ENCODE results near the gene VDAC2.

The VDAC2 gene

DNA sequence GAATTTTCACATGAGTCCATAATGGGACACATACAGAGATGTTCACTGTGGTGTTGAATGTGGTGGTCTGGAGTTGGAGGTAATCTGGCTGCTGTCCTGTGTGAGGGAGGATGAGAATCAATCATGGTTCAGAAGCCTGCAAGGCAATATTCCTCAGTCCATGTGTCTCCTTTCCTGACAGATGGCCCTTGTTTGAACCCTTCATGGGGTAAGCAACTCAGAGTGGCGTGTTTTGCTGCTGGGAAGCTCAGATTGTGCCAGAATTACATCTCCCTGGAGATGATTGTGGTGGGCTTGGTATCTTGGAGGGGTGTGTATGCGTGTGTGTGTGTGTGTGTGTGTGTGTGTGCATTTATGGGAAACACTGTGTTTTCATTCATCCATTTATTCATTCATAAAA is 69.6 kb downstream of the VDAC2 start:
- no peak for TF ChIP-seq ZFP30 (CRISPR knock-in tag; IDR thresholded peaks at IDR 0.05)
- no peak for TF ChIP-seq OSR1 (CRISPR knock-in tag; IDR thresholded peaks at IDR 0.05)
- TF ChIP-seq, protein P1, sequence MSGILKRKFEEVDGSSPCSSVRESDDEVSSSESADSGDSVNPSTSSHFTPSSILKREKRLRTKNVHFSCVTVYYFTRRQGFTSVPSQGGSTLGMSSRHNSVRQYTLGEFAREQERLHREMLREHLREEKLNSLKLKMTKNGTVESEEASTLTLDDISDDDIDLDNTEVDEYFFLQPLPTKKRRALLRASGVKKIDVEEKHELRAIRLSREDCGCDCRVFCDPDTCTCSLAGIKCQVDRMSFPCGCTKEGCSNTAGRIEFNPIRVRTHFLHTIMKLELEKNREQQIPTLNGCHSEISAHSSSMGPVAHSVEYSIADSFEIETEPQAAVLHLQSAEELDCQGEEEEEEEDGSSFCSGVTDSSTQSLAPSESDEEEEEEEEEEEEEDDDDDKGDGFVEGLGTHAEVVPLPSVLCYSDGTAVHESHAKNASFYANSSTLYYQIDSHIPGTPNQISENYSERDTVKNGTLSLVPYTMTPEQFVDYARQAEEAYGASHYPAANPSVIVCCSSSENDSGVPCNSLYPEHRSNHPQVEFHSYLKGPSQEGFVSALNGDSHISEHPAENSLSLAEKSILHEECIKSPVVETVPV (CRISPR knock-in tag; IDR thresholded peaks at IDR 0.05): no peak
- no peak for TF ChIP-seq ARNTL (CRISPR knock-in tag; IDR thresholded peaks at IDR 0.05; ENCODE audit: borderline replicate concordance, low read depth)
- TF ChIP-seq GLIS3 (CRISPR knock-in tag; IDR thresholded peaks at IDR 0.05): no peak
- no peak for TF ChIP-seq BACH2 (CRISPR knock-in tag; IDR thresholded peaks at IDR 0.05; ENCODE audit: borderline replicate concordance)
- TF ChIP-seq, protein P2, sequence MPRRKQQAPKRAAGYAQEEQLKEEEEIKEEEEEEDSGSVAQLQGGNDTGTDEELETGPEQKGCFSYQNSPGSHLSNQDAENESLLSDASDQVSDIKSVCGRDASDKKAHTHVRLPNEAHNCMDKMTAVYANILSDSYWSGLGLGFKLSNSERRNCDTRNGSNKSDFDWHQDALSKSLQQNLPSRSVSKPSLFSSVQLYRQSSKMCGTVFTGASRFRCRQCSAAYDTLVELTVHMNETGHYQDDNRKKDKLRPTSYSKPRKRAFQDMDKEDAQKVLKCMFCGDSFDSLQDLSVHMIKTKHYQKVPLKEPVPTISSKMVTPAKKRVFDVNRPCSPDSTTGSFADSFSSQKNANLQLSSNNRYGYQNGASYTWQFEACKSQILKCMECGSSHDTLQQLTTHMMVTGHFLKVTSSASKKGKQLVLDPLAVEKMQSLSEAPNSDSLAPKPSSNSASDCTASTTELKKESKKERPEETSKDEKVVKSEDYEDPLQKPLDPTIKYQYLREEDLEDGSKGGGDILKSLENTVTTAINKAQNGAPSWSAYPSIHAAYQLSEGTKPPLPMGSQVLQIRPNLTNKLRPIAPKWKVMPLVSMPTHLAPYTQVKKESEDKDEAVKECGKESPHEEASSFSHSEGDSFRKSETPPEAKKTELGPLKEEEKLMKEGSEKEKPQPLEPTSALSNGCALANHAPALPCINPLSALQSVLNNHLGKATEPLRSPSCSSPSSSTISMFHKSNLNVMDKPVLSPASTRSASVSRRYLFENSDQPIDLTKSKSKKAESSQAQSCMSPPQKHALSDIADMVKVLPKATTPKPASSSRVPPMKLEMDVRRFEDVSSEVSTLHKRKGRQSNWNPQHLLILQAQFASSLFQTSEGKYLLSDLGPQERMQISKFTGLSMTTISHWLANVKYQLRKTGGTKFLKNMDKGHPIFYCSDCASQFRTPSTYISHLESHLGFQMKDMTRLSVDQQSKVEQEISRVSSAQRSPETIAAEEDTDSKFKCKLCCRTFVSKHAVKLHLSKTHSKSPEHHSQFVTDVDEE (CRISPR knock-in tag; IDR thresholded peaks at IDR 0.05): no peak
- no peak for TF ChIP-seq SNAI2 (CRISPR knock-in tag; IDR thresholded peaks at IDR 0.05)
- no peak for TF ChIP-seq ZNF565 (CRISPR knock-in tag; conservative IDR thresholded peaks at IDR 0.05; ENCODE audit: low read depth)
- no peak for ATAC-seq
